Glutamatergic neuron (in vitro differentiated cells): Measurements from ENCODE around the gene GLUD1. TPM values are rescaled to one million over a fixed set of nuclear protein-coding genes. Genes with fewer than 3 reads are reported as not detected.
"Not testable (repeated sequence)": the region's sequence is repeated elsewhere in the genome, so short reads cannot be mapped to it uniquely, and the experiment has no call there.

Experiments used
- DNase-seq: peaks from one replicate; pipeline ENCODE4 v3.0.0; 2022
- H3K27ac Mint-ChIP-seq: one replicate; pipeline ENCODE4 v1.8.0; 2020; ENCODE audit warnings: mild to moderate bottlenecking, mixed read lengths, inconsistent platforms; ENCODE audit not compliant: unreplicated experiment
- H3K27me3 Mint-ChIP-seq: one replicate; pipeline ENCODE4 v1.8.0; 2020; ENCODE audit warnings: mild to moderate bottlenecking, moderate library complexity, mixed read lengths, inconsistent platforms; ENCODE audit not compliant: unreplicated experiment
- H3K36me3 Mint-ChIP-seq: one replicate; pipeline ENCODE4 v1.8.0; 2020; ENCODE audit warnings: mild to moderate bottlenecking, mixed read lengths, inconsistent platforms; ENCODE audit not compliant: unreplicated experiment
- H3K4me1 Mint-ChIP-seq: one replicate; pipeline ENCODE4 v1.8.0; 2020; ENCODE audit warnings: mild to moderate bottlenecking, low read depth, mixed read lengths, inconsistent platforms; ENCODE audit not compliant: unreplicated experiment
- H3K4me3 Mint-ChIP-seq: one replicate; pipeline ENCODE4 v1.8.0; 2020; ENCODE audit warnings: mild to moderate bottlenecking, mixed read lengths, inconsistent platforms; ENCODE audit not compliant: unreplicated experiment
- H3K9me3 Mint-ChIP-seq: one replicate; pipeline ENCODE4 v1.8.0; 2020; ENCODE audit warnings: mild to moderate bottlenecking, moderate library complexity, mixed read lengths, inconsistent platforms; ENCODE audit not compliant: unreplicated experiment
- total RNA-seq: library from RNA; stranded (reverse); fragmentation: NEBNext Ultra II Directional; extraction: Animal tissue kit (Norgen Biotek cat#: 25700); gene quantifications from one replicate; pipeline ENCODE4 v1.2.1, GENCODE V29; 2021; ENCODE audit not compliant: unreplicated experiment
- TF ChIP-seq, protein P1 (sequence below): fragments of 200-600 bp; sonication (generic); IDR thresholded peaks from one replicate; pipeline ENCODE4 v1.5.0; 2021; ENCODE audit not compliant: partially characterized antibody, unreplicated experiment

The GLUD1 gene
- total RNA-seq, 1 donor from 2014 or later, result 73.1 TPM

DNA sequence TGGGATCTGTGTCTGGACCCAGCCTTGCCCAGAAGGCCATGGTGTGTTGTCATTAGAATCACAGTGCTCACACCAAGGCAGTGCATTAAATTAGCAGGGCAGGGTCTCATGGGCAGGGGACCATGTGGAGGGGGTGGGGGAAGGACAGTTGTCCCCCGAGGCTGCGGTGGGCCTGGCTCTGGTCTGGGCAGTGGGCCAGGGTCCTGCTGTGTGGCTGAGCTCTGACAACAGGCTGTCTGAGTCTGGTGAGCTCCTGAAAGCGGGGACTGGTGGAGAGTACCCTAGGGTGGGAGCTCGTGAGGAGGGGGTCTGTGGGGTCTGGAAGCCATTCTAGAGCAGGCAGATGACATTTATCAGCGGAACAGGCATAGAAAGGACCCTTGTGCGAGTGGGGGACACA is 76.5 kb downstream of the GLUD1 start:
- H3K27ac Mint-ChIP-seq, H3K27me3 Mint-ChIP-seq: not testable (repeated sequence)

DNA sequence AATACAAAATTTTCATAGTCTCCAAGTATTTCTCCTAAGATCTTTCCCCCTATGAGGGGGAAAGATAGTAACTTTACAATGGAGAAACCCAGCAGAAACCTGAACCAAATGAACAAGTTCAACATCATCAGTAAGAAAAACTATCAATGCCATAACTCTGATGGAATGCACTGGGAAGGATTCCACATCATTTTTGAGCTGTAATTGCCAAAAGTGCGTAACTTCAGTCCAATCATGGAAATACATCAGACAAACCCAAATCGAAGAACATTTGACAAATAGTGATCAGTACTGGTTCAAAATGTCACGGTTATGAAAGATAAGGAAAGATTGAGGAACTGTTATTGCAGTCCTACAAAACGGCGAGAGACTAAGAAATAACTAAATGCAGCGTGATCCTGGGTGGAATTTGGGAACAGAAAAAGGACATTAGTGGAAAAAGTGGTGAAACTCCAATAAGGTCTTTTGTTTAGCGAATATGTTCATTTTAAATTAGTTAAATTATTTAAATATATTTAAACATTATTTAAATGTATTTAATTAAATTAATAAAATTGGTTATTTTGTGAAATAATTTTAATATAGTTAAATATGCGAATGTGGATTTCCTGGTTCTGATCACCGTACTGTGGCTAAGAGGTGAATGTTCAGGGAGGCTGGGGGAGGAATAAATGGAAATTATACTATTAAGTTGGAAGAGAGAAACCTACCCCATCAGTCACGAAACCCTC is 79.5 kb downstream of the GLUD1 start:
- H3K27ac Mint-ChIP-seq, H3K9me3 Mint-ChIP-seq, DNase-seq, H3K36me3 Mint-ChIP-seq, H3K27me3 Mint-ChIP-seq, H3K4me1 Mint-ChIP-seq, H3K4me3 Mint-ChIP-seq: not testable (repeated sequence)

More for the DNA sequence above, 76.5 kb downstream of the GLUD1 start:
- not testable (repeated sequence) for H3K4me3 Mint-ChIP-seq, H3K9me3 Mint-ChIP-seq, DNase-seq, H3K36me3 Mint-ChIP-seq, H3K4me1 Mint-ChIP-seq

GRCh38 chr10:87013528-87013927 is 81.1 kb downstream of the GLUD1 start:
- not testable (repeated sequence) for H3K4me1 Mint-ChIP-seq, H3K27ac Mint-ChIP-seq, DNase-seq, H3K4me3 Mint-ChIP-seq, H3K27me3 Mint-ChIP-seq, H3K9me3 Mint-ChIP-seq, H3K36me3 Mint-ChIP-seq

- H3K4me1 Mint-ChIP-seq, H3K27ac Mint-ChIP-seq, H3K4me3 Mint-ChIP-seq, H3K9me3 Mint-ChIP-seq, H3K27me3 Mint-ChIP-seq, H3K36me3 Mint-ChIP-seq, DNase-seq: not testable (repeated sequence)
Measured at GRCh38 chr10:87009134-87009696, 85.4 kb downstream of the GLUD1 start.

DNA sequence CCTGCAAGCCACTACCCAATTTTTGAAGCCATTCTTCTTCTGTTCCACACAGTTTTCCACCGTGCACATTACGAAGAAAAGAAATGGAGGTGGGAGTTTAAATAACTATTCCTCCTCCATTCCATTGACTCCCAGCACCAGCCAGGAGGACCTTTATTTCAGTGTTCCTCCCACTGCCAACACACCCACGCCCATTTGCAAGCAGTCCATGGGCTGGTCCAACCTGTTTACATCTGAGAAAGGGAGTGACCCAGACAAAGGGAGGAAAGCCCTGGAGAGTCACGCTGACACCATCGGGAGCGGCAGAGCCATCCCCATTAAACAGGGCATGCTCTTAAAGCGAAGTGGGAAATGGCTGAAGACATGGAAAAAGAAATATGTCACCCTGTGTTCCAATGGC is 86.3 kb downstream of the GLUD1 start:
- not testable (repeated sequence) for H3K27ac Mint-ChIP-seq, H3K36me3 Mint-ChIP-seq, H3K9me3 Mint-ChIP-seq, H3K27me3 Mint-ChIP-seq, H3K4me3 Mint-ChIP-seq, DNase-seq, H3K4me1 Mint-ChIP-seq

- H3K9me3 Mint-ChIP-seq, DNase-seq, H3K4me3 Mint-ChIP-seq, H3K27me3 Mint-ChIP-seq, H3K36me3 Mint-ChIP-seq, H3K4me1 Mint-ChIP-seq, H3K27ac Mint-ChIP-seq: not testable (repeated sequence)
Measured at GRCh38 chr10:87007674-87008073, 87.0 kb downstream of the GLUD1 start.

GRCh38 chr10:87007124-87007523 is 87.5 kb downstream of the GLUD1 start:
- H3K4me3 Mint-ChIP-seq, H3K27me3 Mint-ChIP-seq, H3K4me1 Mint-ChIP-seq, H3K36me3 Mint-ChIP-seq, H3K9me3 Mint-ChIP-seq, H3K27ac Mint-ChIP-seq, DNase-seq: not testable (repeated sequence)

DNA sequence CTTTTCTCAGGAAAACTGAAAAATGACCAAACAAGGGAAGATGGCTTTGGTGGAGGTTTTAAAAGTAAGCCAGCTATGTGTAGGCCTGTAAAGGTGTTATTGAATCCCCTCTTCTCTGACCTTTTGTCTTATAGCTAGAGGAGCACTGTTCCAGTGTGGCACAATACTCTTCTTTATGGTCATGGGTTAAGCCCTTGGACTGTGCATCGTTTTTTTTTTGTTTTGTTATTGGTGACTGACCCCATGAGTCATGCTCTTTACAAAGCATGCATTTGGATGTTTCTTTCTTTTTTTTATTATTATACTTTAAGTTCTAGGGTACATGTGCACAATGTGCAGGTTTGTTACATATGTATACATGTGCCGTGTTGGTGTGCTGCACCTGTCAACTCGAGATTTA is 94.2 kb downstream of the GLUD1 start:
- Mint-ChIP-seq H3K4me3 (no peak overlapping the region), H3K4me1 (no peaks in the 10 kb centered on the region), H3K27ac (no peak overlapping the region), H3K9me3 (no peaks in the 10 kb centered on the region), H3K36me3 (no peaks in the 10 kb centered on the region), H3K27me3 (no peaks in the 10 kb centered on the region)
- DNase-seq, result no peak
- TF ChIP-seq, protein P1, sequence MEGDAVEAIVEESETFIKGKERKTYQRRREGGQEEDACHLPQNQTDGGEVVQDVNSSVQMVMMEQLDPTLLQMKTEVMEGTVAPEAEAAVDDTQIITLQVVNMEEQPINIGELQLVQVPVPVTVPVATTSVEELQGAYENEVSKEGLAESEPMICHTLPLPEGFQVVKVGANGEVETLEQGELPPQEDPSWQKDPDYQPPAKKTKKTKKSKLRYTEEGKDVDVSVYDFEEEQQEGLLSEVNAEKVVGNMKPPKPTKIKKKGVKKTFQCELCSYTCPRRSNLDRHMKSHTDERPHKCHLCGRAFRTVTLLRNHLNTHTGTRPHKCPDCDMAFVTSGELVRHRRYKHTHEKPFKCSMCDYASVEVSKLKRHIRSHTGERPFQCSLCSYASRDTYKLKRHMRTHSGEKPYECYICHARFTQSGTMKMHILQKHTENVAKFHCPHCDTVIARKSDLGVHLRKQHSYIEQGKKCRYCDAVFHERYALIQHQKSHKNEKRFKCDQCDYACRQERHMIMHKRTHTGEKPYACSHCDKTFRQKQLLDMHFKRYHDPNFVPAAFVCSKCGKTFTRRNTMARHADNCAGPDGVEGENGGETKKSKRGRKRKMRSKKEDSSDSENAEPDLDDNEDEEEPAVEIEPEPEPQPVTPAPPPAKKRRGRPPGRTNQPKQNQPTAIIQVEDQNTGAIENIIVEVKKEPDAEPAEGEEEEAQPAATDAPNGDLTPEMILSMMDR, result no peak

Other genes with a start within 250 kb of the GLUD1 start
- gene MMRN2, start 137.2 kb downstream of the GLUD1 start, total RNA-seq, result 5.4 TPM
- gene SNCG, start 136.2 kb downstream of the GLUD1 start, total RNA-seq, result 431 TPM
- gene ADIRF, start 126.4 kb downstream of the GLUD1 start, total RNA-seq, result not detected
- not detected for gene FAM25A, start 74.5 kb downstream of the GLUD1 start, total RNA-seq
- gene SHLD2, start 363 bp upstream of the GLUD1 start, total RNA-seq, result 17.0 TPM
- 1.3 TPM for gene NUTM2A, start 130.6 kb upstream of the GLUD1 start, total RNA-seq